ENCODE results near the gene HDAC4.

HDAC4 gene

DNA sequence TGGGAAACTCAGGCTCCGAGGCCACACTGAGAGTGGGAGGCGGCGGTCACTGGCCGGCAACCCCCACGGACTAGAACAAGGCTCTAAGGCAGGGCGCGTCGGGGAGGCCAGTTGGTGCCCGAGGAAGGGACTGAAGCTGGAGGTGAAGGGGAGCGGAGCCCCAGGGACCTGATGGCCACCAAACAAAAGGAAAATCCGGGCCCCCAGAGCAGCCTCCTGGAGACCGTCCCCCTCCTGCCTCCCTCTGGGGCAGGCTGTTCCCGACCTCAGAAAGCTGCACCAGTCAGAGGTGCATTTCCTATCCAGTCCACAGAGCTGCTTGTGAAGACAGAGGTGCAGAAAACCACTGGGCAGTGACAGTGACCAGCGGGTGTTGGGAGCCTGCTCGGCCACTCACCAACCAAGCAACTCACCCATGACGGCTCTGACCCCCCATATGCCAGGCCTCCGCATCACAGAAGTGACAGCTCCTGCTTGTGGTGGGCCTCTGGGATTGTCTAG, 380.2 kb downstream of the HDAC4 start:
- no peaks in the 10 kb centered on the region for H4K20me1 ChIP-seq (ENCODE audit: insufficient read depth, low read length)
- H3K4me3 ChIP-seq (ENCODE audit: low read depth, low read length, poor library complexity, severe bottlenecking): no peak overlapping the region
- TF ChIP-seq, protein P1, sequence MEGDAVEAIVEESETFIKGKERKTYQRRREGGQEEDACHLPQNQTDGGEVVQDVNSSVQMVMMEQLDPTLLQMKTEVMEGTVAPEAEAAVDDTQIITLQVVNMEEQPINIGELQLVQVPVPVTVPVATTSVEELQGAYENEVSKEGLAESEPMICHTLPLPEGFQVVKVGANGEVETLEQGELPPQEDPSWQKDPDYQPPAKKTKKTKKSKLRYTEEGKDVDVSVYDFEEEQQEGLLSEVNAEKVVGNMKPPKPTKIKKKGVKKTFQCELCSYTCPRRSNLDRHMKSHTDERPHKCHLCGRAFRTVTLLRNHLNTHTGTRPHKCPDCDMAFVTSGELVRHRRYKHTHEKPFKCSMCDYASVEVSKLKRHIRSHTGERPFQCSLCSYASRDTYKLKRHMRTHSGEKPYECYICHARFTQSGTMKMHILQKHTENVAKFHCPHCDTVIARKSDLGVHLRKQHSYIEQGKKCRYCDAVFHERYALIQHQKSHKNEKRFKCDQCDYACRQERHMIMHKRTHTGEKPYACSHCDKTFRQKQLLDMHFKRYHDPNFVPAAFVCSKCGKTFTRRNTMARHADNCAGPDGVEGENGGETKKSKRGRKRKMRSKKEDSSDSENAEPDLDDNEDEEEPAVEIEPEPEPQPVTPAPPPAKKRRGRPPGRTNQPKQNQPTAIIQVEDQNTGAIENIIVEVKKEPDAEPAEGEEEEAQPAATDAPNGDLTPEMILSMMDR (IDR thresholded peaks at IDR 0.05; ENCODE audit: low read length): no peak
- no peak for TF ChIP-seq EZH2 (IDR thresholded peaks at IDR 0.05; ENCODE audit: borderline replicate concordance, low read length)

DNA sequence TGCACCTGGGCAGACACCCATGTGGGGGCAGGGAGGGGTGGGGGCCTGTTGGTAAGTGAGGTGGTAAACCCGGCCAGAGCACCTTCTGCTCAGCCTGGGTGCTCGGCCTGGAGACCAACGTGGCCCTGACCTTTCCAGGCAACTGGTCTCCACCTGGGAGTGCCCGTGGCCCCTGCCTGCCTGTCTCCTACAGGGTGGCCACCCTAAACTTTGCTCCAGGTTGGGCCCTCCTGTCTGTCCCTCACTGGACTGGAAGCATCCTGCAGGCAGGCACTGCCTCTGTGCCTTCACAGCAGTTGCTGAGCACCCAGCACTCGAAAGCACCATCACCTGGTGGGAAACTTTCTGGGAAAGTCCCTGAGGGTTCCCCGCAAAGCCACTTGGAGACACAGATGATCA, 381.6 kb downstream of the HDAC4 start:
- H3F3A ChIP-seq (ENCODE audit: insufficient read depth, low read length): no peaks in the 10 kb centered on the region
- H3K9ac ChIP-seq (ENCODE audit: low read length): no peak overlapping the region
- no peak overlapping the region for H3K27ac ChIP-seq (ENCODE audit: low read depth, low read length, poor library complexity, severe bottlenecking)
- TF ChIP-seq, protein P1 (IDR thresholded peaks at IDR 0.05; ENCODE audit: low read length): no peak
- TF ChIP-seq EZH2 (IDR thresholded peaks at IDR 0.05; ENCODE audit: borderline replicate concordance, low read length): no peak
- no peak overlapping the region for H3K4me3 ChIP-seq (ENCODE audit: low read depth, low read length, poor library complexity, severe bottlenecking)
- H3K27me3 ChIP-seq (ENCODE audit: insufficient read depth, low read length): no peaks in the 10 kb centered on the region
- H3K9me3 ChIP-seq (ENCODE audit: low read length): no peaks in the 10 kb centered on the region
- H3K4me1 ChIP-seq (ENCODE audit: insufficient read depth, low read length, severe bottlenecking): no peaks in the 10 kb centered on the region
- no peaks in the 10 kb centered on the region for H4K20me1 ChIP-seq (ENCODE audit: insufficient read depth, low read length)
- H3K79me2 ChIP-seq (ENCODE audit: insufficient read depth, low read length): no peaks in the 10 kb centered on the region
- H2AFZ ChIP-seq (ENCODE audit: low read length): no peak overlapping the region
- no peak overlapping the region for H3K4me2 ChIP-seq (ENCODE audit: low read length)
- no peaks in the 10 kb centered on the region for H3K9me2 ChIP-seq (ENCODE audit: low read depth, low read length)
- H3K36me3 ChIP-seq (ENCODE audit: insufficient read depth, low read length): no peaks in the 10 kb centered on the region

More for the DNA sequence above, 380.2 kb downstream of the HDAC4 start:
- no peaks in the 10 kb centered on the region for H3K27me3 ChIP-seq (ENCODE audit: insufficient read depth, low read length)
- no peak overlapping the region for H3K27ac ChIP-seq (ENCODE audit: low read depth, low read length, poor library complexity, severe bottlenecking)
- H3K79me2 ChIP-seq (ENCODE audit: insufficient read depth, low read length): no peaks in the 10 kb centered on the region
- H3K4me1 ChIP-seq (ENCODE audit: insufficient read depth, low read length, severe bottlenecking): no peaks in the 10 kb centered on the region
- no peak overlapping the region for H3K9ac ChIP-seq (ENCODE audit: low read length)
- H3K36me3 ChIP-seq (ENCODE audit: insufficient read depth, low read length): no peaks in the 10 kb centered on the region
- no peaks in the 10 kb centered on the region for H3K9me2 ChIP-seq (ENCODE audit: low read depth, low read length)
- H3K9me3 ChIP-seq (ENCODE audit: low read length): no peaks in the 10 kb centered on the region
- H3F3A ChIP-seq (ENCODE audit: insufficient read depth, low read length): no peaks in the 10 kb centered on the region
- no peak overlapping the region for H3K4me2 ChIP-seq (ENCODE audit: low read length)
- H2AFZ ChIP-seq (ENCODE audit: low read length): no peak overlapping the region

DNA sequence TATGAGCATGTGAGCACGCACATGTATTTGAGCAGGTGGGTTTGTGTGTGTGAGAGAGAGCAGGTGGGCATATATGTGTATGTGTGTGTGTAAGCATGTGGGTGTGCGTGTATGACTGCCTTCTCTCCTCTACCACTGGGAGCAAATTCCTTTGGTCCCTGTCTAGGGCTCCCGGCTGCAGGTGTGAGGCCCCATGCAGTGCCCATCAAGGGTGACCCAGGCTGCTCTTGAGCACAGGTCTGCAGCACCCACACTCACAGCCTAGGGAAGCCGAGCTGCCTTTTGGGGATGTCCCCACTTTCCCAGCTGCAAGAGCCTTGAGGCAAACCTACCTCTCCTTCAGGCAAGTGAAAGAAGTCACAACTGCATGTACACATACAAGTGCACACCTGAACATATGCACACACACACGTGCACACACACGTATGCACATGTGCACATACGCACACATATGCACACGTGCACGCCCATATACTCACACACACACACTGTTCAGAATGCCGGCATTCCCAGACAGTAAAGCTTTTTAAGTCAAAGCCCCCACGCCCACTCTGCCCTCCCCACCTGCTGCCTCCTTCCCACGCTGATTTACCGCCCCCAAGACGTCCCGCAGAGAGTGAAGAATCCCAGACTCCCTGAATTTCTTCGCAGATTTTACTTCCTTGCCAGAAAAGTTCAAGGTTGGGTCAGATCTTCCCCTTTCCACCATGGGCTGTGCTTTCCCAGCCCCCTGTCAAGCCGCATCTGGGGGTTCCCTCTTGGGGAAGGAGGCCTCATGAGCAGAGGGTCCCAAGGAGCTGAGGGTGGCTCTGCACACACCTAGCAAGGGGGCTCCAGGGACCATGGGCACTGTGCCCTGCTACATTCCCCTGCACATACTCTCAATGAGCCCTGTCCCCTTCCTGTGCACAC, 382.3 kb downstream of the HDAC4 start:
- Histone ChIP-seq H3K9ac (ENCODE audit: low read length) (no peak overlapping the region), H3K27me3 (ENCODE audit: insufficient read depth, low read length) (no peaks in the 10 kb centered on the region), H3K79me2 (ENCODE audit: insufficient read depth, low read length) (no peaks in the 10 kb centered on the region), H3K9me2 (ENCODE audit: low read depth, low read length) (no peaks in the 10 kb centered on the region), H3K4me3 (ENCODE audit: low read depth, low read length, poor library complexity, severe bottlenecking) (no peak overlapping the region), H3K9me3 (ENCODE audit: low read length) (no peaks in the 10 kb centered on the region), H2AFZ (ENCODE audit: low read length) (no peak overlapping the region), H3K36me3 (ENCODE audit: insufficient read depth, low read length) (no peaks in the 10 kb centered on the region), H3K4me2 (ENCODE audit: low read length) (no peak overlapping the region), H4K20me1 (ENCODE audit: insufficient read depth, low read length) (no peaks in the 10 kb centered on the region), H3K27ac (ENCODE audit: low read depth, low read length, poor library complexity, severe bottlenecking) (no peak overlapping the region), H3K4me1 (ENCODE audit: insufficient read depth, low read length, severe bottlenecking) (no peaks in the 10 kb centered on the region), H3F3A (ENCODE audit: insufficient read depth, low read length) (no peaks in the 10 kb centered on the region)
- TF ChIP-seq, protein P1 (IDR thresholded peaks at IDR 0.05; ENCODE audit: low read length): no peak
- no peak for TF ChIP-seq EZH2 (IDR thresholded peaks at IDR 0.05; ENCODE audit: borderline replicate concordance, low read length)
